Mesothelial cell of epicardium (in vitro differentiated cells): Measurements from ENCODE around the gene DDX23. TPM values are rescaled to one million over a fixed set of nuclear protein-coding genes. Genes with fewer than 3 reads are reported as not detected.

Experiments used
- DNase-seq, 2 experiments: peaks; one replicate each; pipeline ENCODE4 v3.0.0; 2021; ENCODE audit warnings: low spot score in 2 of 2; ENCODE audit not compliant: unreplicated experiment in 2 of 2
- H3K27ac Mint-ChIP-seq: 2 replicates; pipeline ENCODE4 v1.8.0; 2021; ENCODE audit warnings: mixed read lengths
- H3K27me3 Mint-ChIP-seq: 2 replicates; pipeline ENCODE4 v1.8.0; 2021; ENCODE audit warnings: low read depth, mixed read lengths
- H3K36me3 Mint-ChIP-seq: 2 replicates; pipeline ENCODE4 v1.8.0; 2021; ENCODE audit warnings: mixed read lengths
- H3K4me1 Mint-ChIP-seq: 2 replicates; pipeline ENCODE4 v1.8.0; 2021; ENCODE audit warnings: mixed read lengths
- H3K4me3 Mint-ChIP-seq: 2 replicates; pipeline ENCODE4 v1.8.0; 2021; ENCODE audit warnings: mild to moderate bottlenecking, moderate library complexity, mixed read lengths
- H3K9me3 Mint-ChIP-seq: 2 replicates; pipeline ENCODE4 v1.8.0; 2021; ENCODE audit warnings: mixed read lengths
- total RNA-seq: library from RNA; stranded (reverse); gene quantifications from 3 replicates; pipeline ENCODE4 v1.2.1, GENCODE V29; 2021
- TF ChIP-seq, protein P1 (sequence below): fragments of 200-600 bp; sonication (generic); IDR thresholded peaks from one replicate; pipeline ENCODE4 v1.5.0; 2021; ENCODE audit warnings: antibody characterized with exemption; ENCODE audit not compliant: unreplicated experiment

The DDX23 gene
- total RNA-seq, 1 donor from 2014 or later: 106 TPM

DNA sequence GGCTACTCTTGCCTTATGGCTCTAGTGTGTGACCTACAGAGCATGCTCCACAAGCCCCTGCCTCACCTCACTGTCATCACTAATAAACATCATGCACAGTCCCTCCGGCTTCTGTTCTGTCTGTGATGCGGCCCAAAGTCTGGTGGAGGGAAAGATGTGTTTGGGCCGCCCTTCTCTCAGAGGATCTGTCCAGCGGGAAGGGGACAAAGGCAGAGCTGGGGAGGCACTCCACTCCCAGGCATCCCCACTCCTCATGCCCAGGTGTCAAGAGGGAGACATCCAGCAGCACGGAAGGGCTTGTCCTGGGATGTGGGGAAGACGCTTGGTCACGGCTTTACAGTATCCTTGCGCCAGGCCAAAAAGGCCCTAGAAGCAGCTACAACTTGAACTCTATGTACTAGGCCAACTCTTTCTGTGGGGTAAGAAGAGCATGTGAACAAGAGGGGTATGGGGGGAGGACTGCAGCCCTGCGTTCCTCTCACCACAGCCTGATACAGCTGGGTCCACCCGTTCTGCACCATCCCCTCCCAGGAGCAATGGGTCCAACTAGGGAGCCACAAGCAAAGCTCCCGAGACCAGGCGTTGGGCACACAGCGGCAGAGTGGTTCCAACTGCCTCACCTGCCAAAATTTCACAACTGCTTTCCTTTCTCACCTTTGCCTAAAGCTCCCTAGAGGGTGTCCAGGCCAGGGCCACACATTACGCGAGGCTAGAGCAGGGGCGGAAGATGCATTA, 23.0 kb downstream of the DDX23 start:
- no peaks in the 10 kb centered on the region for H3K9me3 Mint-ChIP-seq
- no peaks in the 10 kb centered on the region for H3K4me1 Mint-ChIP-seq
- H3K27ac Mint-ChIP-seq: no peak overlapping the region
- H3K27me3 Mint-ChIP-seq: no peaks in the 10 kb centered on the region
- TF ChIP-seq, protein P1, sequence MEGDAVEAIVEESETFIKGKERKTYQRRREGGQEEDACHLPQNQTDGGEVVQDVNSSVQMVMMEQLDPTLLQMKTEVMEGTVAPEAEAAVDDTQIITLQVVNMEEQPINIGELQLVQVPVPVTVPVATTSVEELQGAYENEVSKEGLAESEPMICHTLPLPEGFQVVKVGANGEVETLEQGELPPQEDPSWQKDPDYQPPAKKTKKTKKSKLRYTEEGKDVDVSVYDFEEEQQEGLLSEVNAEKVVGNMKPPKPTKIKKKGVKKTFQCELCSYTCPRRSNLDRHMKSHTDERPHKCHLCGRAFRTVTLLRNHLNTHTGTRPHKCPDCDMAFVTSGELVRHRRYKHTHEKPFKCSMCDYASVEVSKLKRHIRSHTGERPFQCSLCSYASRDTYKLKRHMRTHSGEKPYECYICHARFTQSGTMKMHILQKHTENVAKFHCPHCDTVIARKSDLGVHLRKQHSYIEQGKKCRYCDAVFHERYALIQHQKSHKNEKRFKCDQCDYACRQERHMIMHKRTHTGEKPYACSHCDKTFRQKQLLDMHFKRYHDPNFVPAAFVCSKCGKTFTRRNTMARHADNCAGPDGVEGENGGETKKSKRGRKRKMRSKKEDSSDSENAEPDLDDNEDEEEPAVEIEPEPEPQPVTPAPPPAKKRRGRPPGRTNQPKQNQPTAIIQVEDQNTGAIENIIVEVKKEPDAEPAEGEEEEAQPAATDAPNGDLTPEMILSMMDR: no peak
- H3K4me3 Mint-ChIP-seq: no peak overlapping the region
- no peak for DNase-seq
- H3K36me3 Mint-ChIP-seq: peaks cover 42% of the 10 kb centered on the region

DNA sequence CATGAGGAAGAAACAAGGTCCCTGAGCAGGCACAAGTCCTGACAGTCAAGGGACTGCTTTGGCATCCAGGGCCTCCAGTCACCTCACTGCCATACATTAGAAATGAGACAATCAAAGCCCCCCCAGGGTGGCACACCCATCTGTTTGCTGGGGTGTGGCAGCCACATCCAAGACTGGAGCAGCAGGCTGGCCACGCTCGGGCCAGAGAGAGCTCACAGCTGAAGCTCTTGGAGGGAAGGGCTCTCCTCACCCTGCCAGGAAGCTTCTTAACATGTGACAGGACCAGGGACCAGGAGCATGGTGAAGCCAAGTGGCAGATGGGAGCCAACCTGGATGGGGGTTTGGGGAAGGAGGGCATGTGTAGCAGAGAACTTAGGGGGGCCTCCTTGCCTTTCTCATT, 23.7 kb downstream of the DDX23 start:
- H3K27me3 Mint-ChIP-seq: no peaks in the 10 kb centered on the region
- no peak overlapping the region for H3K4me3 Mint-ChIP-seq
- peaks cover 41% of the 10 kb centered on the region for H3K36me3 Mint-ChIP-seq
- H3K9me3 Mint-ChIP-seq: no peaks in the 10 kb centered on the region
- no peaks in the 10 kb centered on the region for H3K4me1 Mint-ChIP-seq
- H3K27ac Mint-ChIP-seq: no peak overlapping the region
- no peak for DNase-seq
- TF ChIP-seq, protein P1: no peak

DNA sequence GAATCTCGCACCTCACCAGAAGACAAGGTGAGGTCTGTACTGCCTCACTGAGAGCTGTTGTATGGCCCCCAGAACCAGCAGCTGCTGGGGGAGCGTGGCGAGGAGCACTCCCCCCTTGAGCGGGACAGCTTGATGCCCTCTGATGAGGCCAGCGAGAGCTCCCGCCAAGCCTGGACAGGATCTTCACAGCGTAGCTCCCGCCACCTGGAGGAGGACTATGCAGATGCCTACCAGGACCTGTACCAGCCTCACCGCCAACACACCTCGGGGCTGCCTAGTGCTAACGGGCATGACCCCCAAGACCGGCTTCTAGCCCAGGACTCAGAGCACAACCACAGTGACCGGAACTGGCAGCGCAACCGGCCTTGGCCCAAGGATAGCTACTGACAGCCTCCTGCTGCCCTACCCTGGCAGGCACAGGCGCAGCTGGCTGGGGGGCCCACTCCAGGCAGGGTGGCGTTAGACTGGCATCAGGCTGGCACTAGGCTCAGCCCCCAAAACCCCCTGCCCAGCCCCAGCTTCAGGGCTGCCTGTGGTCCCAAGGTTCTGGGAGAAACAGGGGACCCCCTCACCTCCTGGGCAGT, 24.4 kb downstream of the DDX23 start:
- H3K4me1 Mint-ChIP-seq: no peaks in the 10 kb centered on the region
- TF ChIP-seq, protein P1: no peak

DNA sequence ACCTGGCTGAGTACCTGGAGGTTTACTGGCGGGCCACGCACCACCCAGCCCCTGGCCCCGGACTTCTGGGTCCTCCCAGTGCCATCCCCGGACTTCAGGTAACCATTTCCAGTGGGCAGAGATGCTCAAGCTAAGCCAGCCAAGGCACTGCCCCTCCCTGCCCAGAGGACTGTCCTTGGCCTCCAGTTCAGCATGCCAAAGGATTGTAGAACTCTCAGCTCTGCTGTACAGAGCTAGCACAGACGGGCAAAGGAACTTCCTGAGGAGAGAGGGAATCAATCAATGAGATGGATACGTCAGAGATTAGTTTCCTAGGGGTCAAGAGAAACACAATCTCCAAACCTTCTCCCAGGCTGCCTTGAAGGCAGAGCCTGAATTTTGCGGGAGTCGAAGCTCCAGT, 24.9 kb downstream of the DDX23 start:
- no peak for DNase-seq
- Mint-ChIP-seq H3K27me3 (no peaks in the 10 kb centered on the region), H3K36me3 (peaks cover 35% of the 10 kb centered on the region), H3K9me3 (no peaks in the 10 kb centered on the region), H3K4me1 (no peaks in the 10 kb centered on the region), H3K27ac (no peak overlapping the region), H3K4me3 (no peak overlapping the region)
- TF ChIP-seq, protein P1: no peak

More for the DNA sequence above, 24.4 kb downstream of the DDX23 start:
- Mint-ChIP-seq H3K27me3 (no peaks in the 10 kb centered on the region), H3K4me3 (no peak overlapping the region), H3K36me3 (peaks cover 39% of the 10 kb centered on the region), H3K9me3 (no peaks in the 10 kb centered on the region), H3K27ac (no peak overlapping the region)
- DNase-seq: no peak

DNA sequence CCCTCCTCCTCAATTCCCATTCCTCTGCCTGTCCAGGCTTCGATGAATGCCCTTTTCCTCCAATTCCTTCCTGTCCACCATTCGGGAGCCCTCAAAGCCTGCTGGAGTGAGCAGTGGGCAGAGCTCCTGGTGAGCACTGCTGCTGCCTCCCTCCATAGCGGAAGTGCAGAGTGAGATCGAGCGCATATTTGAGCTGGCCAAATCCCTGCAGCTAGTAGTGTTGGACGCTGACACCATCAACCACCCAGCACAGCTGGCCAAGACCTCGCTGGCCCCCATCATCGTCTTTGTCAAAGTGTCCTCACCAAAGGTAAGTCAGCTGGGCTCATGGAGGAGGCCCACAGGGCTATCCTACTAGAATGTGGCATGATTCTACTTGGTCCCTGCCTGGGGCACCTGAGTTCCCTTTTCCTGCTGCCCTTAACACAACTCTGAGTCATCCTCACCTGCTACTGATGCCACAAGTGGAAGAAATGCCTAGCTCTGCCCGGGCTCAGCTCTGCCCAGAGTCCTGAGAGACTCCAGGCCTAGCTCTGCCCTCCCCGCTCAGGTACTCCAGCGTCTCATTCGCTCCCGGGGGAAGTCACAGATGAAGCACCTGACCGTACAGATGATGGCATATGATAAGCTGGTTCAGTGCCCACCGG, 25.6 kb downstream of the DDX23 start:
- TF ChIP-seq, protein P1: no peak
- no peak overlapping the region for H3K27ac Mint-ChIP-seq
- H3K27me3 Mint-ChIP-seq: no peaks in the 10 kb centered on the region
- no peak overlapping the region for H3K4me3 Mint-ChIP-seq
- no peaks in the 10 kb centered on the region for H3K4me1 Mint-ChIP-seq
- H3K36me3 Mint-ChIP-seq: peaks cover 32% of the 10 kb centered on the region
- no peak for DNase-seq
- H3K9me3 Mint-ChIP-seq: no peaks in the 10 kb centered on the region
